HG03097 (cell line): Measurements from ENCODE around the gene NR2C2.

Experiments
- ATAC-seq: cut with Tn5 transposase; IDR thresholded peaks from one replicate; pipeline ENCODE4 v1.9.1; 2021; ENCODE audit not compliant: unreplicated experiment, low FRiP score

The NR2C2 gene

DNA sequence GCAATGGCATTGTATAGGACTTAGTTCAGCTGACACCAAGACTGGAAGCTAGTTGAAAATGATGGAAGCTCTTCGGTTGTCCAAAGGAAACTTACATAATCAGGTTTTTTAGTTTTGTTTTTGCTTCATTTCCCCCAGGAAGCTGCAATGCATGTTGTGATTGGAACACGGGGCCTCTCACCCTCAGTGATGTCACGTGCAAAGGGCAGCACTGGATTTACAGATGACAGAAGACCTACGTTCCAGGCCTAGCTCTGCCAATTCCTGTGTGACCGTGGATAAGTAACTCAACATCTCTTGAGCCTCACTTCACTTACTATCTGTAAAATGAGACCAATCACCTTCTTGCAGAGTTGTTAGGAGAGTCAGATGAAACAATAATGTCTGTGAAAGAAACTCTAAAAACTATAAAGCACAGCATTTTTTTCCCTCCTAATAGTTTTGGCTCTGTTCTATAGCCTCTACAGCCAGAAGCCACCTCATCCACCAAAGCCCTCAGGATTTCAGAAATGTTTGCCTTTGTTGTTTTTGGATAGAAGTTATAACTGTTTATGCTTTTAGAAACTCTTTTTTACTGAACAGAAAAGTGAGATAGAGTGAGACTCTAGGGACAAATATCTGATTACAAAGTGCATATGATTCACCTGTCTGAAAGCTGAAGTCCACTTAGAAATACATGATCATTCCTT, 146.9 kb downstream of the NR2C2 start:
- no peak for ATAC-seq

DNA sequence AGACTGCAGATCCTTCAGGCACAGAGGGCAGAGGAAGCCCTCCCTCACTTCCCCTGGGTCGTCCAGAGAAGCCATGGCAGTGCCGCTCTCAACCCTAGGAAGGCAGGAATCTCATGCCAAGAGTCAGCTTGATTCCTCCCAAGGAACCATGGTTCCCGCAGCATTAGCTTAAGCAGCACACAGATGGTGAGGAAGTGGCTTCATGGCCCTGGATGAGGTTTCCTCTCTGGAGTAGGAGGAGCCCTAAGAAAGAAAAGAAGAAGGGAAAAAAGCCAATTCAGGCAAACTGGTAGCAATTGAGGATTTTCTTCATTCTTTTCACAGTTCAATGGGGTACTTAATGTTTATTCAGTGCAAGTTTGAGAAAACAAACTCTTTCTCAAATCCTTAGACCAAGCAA, 148.7 kb downstream of the NR2C2 start:
- ATAC-seq, result no peak

DNA sequence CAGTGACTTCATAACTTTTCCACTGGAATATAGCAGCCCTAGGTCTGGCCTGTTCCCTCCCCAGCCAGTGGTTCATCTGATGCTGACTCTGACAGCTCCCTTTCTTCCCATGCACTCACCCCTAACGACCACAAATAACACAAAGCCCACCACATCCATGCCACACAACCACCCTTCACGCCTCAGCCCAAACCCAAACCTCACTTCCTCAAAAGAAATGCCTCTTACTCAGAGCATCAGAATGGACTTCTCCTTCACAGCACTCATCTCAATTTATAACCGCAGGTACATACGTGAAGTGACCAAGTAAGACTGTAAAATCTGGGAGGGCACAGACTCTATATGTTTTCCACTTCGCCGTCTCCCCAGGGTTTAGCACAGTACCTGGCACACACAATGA, 150.5 kb downstream of the NR2C2 start:
- ATAC-seq, result no peak
